Stimulated activated CD4-positive, alpha-beta T cell treated with anti-CD3 and anti-CD28 coated beads, Interleukin-4, amount 100 ng/mL, for 4 hours (primary cell): ENCODE measurements around the gene ADARB2.
"Not testable (repeated sequence)": the region's sequence is repeated elsewhere in the genome, so short reads cannot be mapped to it uniquely, and the experiment has no call there.

Source experiments
- DNase-seq, 2 experiments: peaks; one replicate each; pipeline ENCODE4 v3.0.0-alpha.2; 2020

The ADARB2 gene

DNA sequence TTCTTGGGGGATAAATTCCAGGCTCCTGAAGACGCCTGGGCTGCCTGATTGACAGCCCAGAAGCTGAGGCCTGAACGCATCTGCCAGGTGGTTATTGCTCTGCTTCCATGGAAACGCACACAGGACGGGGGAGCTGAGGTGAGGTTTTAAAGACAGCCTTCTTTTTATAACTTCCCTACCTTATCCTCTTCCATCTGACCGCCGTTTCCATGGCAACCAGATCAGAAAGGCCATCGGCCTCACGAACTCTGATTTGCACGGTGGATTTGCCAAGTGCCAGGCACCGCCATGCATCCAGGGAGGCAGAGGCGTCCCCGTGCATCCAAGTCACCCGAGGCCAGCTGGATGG is 260.9 kb downstream of the ADARB2 start:
- DNase-seq = no peak

DNA sequence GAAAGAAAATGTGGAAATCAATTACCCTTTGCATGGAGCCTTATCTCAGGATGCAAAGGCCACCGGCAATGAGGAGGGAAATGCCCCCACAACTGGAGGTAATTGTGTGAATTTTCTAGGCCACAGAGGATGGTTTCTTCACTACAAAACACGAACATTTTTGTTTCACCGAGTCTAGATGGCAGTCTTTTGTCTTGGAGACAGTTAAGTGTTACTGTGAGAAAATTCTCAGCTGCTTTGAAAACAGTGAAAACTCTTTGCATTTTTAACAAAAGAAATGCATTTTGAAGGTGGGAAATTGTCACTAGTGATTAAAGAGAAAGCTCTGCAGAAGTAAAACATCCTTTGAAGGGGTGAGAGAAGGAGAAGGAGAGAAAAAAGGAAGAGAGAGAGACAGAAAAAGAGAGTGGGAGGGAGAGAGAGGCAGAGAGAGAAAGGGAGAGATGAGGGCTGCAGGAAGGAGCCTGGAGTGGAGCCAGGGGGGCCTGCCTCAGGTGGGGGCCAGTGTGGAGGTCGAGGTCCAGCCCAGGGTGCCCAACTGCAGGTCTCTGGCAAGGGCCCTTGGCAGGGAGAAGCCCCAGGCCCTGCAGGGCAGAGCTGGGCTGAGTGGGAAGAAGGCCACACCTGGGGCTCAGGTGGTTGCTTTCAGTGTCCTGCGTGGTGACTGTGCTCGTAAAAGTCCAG is 261.4 kb downstream of the ADARB2 start:
- no peak for DNase-seq

DNA sequence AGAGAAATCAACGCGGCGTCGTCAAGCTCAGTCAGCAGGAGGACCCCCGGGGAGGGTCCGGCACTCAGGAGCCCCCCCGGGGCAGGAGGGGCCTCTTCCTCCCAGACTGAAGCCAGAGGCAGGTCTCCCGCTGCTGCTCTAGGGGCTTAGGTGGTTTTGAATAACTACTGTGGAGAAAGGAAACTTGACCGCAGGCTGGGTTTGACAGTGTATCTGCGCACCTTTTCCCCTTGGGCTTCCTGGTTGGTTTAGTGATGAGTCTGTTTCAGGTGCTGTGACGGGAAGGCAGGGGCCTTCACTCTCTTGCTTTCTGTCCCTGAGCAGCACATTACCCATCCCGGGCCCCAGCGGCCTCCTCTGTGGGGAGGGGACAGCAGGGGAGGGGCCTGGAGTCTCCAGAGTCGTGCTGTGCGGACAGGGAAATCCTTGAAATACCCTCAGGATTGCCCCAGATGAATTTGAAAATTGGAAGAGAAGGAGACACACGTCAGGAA is 262.2 kb downstream of the ADARB2 start:
- DNase-seq = no peak

DNA sequence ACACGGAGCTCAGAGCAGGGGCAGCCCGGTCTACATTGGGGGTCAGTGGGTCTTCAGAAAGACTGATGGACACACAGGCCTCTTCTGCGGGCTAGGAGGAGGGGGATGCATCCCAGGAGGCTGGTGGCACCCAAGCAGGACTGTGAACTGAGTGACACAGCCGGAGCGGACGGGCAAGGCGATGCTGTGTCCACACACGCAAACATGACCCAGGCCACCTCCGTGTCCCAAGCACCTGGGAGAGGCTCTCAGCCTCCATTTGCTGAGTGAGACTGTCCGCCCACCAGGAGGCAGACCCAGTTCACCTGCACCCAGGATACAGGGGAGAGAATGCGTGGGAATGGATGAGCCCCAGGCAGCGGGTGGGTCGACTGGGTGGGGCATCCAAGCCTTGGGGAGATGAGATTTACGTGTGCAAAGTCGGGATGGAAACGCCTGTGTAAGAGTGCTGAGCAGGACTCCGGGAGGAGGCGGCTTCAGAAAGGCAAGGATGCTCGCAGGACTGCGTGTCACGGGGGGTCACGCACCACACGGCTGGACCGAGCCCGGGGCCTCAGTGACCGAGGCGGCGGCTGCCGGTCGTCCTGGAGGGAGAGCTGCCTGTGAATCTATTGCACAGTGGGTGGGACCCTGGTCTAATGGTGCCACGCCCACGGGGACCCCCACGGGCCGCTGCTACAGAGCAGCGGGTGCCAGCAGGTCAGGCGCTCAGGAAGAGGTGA is 262.8 kb downstream of the ADARB2 start:
- DNase-seq = no peak

DNA sequence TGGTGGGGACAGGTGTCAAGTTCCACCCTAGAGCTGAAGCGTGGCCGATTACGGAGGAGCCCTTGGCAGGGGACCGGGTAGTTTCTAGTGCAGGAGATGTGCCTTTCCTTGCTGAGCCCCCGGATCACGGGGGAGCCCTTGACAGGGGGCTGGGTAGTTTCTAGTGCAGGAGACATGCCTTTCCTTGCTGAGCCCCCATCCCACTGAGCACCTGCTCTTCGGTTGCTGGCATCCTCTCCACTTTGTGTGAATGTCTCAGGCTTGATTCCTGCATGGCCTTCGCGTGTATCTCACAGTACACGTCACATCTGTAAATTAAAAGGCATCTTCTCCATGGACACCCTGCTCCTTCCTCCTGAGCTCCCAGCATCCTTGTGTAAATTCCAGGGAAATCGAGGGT is 263.5 kb downstream of the ADARB2 start:
- no peak for DNase-seq

DNA sequence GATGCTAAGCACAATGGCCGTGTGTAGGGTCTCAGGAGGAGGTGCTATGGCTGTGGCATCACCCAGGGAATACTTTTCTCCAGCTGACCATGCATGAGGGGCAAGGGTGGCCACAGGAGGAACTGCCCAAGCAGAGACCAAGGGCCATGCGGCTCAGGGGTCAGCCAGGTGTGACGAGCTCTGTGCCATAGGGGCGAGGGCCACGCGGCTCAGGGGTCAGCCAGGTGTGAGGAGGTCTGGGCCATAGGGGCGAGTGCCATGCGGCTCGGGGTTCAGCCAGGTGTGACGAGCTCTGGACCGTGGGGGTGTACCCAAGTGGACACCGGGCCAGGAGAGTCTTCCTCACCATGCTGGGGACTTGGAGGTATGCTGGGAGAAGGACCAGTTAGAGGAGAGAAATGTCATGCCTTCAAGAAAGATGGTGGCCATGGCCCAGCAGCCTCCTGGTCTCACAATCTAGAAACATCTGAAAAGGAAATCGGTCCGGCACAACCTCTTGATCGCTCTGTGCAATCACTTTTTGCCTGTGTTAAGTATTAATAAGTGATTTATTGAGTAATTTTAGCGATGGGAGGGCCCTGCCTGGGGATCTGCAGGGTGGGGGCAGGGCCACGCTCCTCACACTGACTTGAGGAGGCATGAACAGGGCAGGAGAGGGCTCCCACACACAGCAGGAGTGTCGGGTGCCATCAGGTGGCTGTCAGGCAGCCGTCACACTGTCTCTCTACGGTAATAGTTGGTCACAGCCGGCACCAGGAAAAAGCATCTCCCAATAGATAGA is 265.0 kb downstream of the ADARB2 start:
- no peak for DNase-seq

DNA sequence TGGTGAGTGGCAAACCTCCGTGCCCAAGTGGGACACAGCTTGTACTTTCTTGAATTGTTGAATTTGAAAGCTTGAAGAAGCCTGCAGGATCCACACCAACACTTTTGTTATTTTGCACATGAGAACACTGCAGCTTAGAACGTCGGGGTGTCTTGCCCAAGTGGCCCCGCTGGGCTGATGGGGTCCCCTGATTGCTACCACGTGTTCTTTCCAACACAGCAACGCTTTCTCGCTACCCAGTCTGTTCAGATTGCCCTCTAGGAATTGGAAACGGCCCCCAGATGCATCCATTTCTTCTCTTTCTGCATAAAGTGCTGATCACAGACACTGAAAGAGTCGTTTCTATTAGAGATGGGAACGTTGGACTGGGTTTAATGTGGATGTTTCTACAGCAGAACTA is 268.5 kb downstream of the ADARB2 start:
- DNase-seq = no peak

DNA sequence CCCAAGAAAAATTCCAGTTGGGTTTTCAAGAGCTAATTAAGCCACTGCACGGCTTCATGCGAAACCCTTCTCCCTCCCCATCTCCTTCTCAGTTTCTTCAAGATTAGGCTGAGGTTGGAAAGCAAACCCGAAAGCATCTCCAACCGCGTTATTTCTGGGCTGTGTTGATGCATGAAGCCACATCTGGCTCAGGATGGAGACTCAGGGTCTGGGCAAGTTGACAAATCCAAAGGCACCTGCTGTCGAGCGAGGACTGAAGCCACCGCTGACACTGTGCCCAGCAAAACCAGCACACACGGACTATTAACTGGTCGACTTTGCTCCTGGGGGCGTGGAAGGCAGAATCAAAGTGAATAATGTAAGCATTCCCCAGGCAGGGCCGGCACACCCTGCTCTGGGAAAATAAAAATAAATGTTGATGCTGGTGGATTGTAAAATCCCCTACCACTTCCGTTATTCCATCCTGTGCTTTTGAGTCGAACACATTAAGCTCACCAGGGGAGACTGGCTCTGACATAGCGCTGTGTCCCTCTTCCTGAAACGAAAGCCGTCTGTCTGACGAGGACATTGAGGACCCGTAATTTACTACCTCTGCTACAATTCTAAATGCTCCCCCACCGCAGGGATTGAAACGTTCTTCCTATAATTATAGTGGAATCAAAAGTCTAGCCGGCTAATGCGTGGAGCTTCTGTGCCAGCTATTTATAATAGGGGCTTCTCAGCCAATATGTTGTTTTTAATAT is 269.8 kb downstream of the ADARB2 start:
- no peak for DNase-seq

DNA sequence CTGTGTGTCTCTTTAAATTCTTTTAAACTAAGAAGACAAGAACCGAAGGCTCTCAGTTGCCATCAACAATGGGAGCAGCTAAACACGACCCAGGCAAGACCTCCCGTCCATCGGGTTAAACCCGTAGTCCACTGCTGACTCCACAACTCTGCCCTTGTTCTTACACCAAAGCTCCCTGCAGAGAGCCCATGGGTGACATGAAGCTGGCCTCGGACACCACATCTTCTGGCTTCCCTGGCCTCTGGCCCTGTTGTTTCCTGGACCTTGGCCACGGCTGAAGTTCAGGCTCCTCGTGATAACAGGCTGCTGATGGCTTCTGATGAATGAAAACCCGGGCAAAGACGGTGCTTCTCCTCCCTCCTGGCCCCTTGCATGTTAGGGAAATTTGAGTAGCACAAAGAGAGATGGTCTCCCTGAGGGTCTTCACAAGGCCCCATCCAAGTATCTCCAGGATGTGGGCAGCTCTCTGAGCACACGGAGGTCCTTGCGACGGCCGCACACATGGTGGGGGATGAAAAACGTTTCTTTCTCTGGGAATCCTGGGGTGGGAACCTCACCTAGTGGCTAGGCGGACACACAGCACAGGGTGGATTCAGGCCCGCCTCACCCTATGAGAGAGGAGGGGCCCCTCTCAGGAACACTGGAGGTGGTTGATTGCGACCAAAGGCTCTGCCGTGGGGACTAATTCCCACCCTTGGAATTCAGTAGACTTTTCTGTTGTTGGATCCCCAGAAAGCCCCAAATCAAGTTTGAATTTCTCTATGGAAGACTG is 271.1 kb downstream of the ADARB2 start:
- DNase-seq = no peak

DNA sequence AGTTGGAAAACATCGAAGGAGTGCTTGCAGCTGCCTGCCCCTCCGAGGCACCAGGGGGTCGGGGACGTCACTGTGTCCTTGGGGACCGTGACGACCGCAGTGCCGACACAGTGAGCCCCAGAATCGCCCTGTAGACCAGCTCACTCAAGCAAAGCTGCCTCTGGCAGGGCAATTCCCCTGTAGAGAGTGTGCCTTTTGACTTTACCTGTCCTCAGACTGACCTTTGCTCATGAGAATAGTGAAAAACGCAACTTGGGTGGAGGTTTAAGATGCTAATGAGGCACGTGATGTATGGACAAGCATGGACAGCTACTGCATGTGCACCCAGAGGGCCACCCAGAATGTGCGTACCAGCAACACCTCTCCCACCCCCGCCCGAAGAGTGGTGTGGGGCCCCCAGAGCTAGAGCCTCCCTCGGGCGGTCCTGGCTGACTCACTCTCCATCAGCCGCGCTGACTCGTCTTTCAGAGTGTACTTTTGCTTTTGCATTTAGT is 271.9 kb downstream of the ADARB2 start:
- DNase-seq = no peak

DNA sequence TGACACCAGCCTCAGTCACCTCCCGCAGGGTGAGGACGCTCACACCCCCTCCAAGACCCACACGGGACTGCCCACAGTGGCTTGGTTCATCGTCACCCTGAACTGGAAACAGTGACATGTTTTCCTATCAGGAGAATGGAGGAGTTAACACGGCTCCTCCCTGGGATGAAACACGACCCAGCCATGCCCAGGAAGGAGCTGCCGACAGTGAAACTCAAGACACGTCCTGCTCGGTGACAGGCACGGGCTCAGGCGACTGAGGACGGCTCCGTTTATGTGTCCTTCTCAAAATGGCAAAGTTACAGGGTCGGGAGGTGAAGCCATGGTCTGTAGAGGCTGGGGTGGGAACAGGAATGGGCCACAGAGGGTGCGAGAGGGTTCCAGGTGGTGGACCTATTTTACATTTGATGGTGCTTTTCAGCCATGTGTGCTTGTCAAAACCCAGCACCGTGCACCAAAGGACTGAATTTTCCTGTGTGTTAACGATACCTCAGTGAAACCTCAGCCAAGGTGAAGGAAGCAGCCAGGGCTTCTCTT is 272.4 kb downstream of the ADARB2 start:
- DNase-seq = no peak

DNA sequence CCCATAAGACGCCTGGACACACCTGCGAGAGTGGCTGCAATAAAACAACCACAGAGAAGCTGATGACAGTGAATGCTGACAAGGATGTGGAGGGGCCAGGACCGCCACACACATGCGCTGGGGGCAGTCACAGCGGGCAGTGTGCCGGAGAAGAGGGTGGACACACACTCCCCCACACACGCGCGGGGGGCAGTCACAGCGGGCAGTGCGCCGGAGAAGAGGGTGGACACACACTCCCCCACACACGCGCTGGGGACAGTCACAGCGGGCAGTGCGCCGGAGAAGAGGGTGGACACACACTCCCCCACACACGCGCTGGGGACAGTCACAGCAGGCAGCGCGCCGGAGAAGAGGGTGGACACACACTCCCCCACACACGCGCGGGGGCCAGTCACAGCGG is 273.4 kb downstream of the ADARB2 start:
- not testable (repeated sequence) for DNase-seq

DNA sequence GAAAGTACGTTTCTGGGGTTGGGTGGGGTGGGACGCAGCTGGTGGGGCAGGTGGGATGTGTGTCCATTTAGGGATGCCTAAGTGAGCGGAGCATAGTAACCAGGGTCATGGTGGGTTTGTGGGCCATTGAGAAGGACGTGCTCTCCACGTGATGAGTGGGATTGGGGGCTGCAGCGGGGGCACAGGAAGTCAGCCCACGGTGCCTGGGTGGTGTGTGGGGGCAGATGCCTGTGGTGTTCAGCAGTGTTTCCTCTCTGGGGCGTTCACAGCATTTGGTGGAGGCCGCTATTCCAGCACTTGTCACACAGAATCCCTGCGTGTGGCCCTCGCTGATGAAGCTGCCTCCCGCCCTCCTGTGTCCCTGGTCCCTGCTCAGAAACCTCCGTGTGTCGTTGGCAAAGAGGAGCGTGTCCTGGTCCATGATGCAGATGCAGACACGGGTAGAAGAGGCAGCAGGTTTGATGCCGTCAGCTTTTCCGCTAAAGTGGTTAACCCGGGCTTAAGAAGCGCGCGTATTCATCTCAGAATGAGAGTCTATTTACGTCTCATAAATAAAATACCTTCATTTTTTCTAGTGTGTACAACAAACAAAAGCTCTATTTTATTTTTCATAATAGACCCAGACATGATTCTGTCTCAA is 274.2 kb downstream of the ADARB2 start:
- DNase-seq = no peak

DNA sequence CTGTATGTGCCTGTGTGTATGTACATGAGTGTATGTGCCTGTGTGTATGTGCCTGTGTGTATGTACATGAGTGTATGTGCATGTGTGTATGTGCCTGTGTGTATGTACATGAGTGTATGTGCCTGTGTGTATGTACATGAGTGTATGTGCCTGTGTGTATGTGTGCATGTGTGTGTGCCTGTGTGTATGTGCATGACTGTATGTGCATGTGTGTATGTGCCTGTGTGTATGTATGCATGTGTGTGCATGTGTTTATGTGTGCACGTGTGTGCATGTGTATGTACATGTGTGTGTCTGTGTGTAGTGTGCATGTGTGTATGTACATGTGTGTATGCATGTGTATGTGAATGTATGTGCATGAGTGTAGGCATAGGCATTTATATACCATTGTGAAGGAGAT is 274.8 kb downstream of the ADARB2 start:
- no peak for DNase-seq

DNA sequence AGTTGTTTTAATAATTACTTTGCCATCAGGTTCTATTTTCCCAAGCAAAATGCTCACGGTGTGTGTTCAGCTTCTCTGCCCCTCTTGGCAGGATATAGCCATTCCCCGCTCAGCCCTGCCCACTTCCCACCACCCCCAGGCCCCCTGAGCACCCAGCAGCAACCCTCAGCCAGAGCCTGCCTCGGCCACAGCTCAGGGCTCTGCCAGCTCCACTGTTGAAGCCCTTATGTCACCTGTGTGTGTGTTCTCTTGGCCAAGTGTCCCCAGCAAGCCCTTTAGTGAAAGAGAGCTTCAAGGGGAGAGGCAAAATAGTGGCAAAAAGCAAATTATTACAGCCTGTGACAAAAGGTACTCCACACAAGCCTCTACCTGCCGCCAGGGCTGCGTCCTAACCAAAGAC is 275.3 kb downstream of the ADARB2 start:
- no peak for DNase-seq

DNA sequence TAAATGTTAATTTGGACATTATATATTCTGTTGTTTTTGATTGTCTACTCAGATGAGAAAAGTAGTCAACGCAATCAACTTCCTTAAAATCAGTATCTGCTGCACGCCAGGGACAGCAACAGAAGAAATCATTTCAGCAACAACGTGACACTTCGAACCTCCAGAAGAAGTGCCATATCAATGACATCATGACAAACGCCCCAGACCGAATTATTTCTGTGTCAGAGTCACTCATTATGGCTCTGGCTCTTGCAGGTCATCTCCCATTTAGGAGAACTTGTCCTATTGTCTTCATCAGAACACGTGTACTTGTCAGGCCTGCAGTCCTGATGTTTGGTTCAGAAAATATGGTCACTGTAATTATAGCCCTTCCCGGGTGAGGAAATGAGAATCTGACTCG is 276.3 kb downstream of the ADARB2 start:
- no peak for DNase-seq

DNA sequence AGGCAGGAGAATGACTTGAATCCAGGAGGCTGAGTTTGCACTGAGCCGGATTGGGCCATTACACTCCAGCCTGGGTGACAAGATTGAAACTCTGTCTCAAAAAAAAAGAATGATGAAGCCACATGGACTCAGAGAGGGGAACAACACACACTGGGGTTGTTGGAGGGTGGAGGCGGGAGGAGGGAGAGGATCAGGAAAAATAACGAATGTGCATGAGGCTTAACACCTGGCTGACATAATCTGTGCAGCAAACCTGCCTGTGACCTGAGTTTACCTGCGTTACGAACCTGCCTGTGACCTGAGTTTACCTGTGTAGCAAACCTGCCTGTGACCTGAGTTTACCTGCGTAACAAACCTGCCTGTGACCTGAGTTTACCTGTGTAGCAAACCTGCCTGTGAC is 277.7 kb downstream of the ADARB2 start:
- not testable (repeated sequence) for DNase-seq

DNA sequence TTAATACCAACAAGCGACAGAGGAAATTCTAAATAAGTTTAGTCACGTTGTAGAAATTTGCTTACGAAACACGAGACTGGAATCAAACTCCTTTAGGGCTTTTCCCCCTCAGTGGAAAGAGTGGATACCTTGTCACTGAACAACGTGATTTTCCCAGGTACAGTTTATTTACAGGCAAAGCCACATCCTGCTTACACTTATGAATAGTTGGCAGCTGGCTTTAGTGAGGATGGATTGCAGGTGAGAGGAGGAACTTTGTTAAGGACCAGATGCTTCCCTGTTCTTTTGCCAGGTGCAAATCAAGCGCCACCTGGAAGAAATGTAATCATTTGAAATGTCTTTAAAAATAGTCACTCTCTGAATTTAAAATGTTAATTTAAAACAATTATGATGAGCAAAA is 282.4 kb downstream of the ADARB2 start:
- no peak for DNase-seq

DNA sequence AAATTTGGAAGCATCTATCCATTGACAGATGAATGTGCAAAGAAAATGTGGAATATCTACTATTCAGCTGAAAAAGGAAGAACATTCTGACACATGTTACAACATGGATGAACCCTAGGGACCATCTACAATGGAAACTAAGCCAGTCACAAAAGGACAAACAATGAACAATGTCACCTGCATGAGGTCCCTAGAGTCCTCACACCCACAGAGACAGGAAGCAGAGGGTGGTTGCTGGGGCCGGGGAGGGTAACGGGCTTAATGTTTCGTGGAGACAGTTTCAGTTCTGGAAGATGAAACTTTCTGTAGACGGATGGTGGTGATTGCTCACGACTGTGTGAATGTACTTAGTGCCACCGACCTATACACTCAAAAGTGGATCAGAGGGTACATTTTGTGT is 282.9 kb downstream of the ADARB2 start:
- no peak for DNase-seq

DNA sequence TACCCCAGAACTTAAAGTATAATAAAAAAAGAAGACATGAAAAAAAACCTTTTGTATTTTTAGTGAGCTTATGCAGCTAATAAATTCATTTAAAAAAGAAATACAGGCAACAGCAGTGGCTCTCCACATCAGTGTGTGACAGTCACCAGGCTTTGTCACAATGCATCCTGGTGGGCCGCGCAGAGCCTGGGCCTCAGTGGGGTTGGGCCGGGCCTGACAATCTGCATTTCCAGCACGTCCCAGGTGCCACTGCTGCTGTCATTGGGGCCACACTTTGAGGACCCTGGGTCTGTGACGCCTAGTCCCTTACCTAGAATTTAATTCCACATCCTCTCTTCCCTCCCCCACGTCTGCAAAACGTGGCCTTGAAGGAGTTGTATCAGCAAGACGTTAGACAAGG is 284.5 kb downstream of the ADARB2 start:
- no peak for DNase-seq

DNA sequence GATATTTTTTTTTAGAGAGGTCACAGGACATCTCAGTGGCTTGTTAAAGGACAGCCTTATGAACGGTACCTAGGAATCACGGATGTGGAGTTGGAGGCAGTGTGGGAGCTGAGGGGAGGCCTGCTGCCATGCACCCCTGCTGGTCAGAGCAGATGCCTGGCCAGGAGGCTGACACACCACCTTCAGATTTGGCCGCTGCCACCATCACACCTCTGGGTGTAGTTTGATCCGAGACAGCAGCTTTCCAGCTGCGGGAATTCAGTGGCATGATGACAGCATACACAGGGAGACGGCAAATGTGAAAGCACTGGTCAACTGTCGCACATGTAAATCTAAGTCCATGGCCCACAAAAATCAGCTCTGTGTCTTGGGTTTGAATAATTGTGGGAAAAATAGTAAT is 285.4 kb downstream of the ADARB2 start:
- DNase-seq = no peak
